AG08395 (cell line): ENCODE measurements around the gene BTLA.
"Not testable (repeated sequence)": the region's sequence is repeated elsewhere in the genome, so short reads cannot be mapped to it uniquely, and the experiment has no call there.

Experiments used
- DNase-seq: peaks from one replicate; pipeline ENCODE4 v3.0.0; 2012; ENCODE audit warnings: mixed read lengths, low spot score

The BTLA gene

DNA sequence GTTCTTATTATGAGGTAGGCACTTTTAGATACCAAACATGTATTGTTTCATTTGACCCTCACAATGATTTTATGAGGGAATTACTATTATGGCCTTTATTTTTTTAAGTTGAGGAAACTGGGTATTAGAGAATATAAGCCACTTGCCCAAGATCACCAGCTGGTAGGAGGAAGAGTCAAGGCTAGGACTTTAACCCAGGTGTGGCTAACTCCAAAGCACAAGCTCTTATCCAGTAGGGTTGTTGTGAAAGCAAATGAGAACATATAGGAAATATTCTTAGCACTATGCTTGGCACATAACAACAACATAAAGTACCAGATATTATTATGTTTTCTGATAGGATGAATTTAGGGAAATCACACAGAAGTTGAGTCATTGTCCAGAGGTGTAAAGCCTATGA is 7.9 kb downstream of the BTLA start:
- no peak for DNase-seq

- no peak for DNase-seq
These were observed 9.4 kb downstream of the BTLA start for GRCh38 chr3:112489674-112490479.

DNA sequence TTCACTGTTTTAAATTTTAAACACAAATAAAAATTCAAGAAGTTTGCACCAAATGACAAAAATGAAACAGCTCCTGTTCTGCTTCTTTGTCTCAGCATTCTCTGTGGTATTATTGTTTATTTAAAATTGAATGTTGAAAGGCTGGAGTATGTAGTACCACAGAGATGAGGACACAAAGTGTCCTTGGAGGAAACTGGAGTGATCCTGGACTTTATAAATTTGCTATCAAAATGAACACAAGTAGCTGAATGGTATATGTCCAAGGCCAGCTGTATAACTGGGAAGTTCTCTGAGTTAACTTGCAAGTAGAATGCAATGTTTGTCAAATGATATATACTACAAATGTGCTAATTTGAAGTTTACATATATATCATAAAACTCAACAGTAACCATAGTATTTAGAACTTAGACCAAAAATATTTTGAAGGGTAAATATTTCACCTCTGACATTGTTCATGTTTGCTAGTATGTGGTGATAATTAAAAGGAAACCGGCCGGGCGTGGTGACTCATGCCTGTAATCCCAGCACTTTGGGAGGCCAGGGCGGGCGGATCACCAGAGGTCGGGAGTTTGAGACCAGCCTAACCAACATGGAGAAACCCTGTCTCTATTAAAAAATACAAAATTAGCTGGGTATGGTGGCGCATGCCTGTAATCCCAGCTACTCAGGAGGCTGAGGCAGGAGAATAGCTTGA is 12.3 kb downstream of the BTLA start:
- DNase-seq: no peak

GRCh38 chr3:112484352-112484751 is 14.9 kb downstream of the BTLA start:
- DNase-seq: no peak

DNA sequence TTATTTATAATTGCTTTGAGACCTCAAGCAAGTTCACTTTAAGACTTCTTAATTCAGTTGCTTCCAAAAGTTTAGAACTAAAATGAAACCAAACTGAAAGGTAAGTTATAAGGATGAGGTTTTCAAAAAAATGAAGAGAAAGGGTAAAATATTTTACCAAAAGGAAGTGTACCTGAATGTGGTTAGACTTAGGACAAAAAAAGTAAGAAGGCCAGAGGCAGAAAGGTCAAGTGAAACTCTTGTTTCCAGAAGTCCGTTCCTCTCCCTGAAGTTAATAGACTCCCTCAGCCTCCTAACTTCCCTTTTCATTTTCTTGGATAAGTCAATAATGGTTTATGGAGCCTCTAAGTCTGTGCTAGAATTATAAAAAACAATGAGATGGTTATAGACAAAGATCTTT is 16.6 kb downstream of the BTLA start:
- no peak for DNase-seq

DNA sequence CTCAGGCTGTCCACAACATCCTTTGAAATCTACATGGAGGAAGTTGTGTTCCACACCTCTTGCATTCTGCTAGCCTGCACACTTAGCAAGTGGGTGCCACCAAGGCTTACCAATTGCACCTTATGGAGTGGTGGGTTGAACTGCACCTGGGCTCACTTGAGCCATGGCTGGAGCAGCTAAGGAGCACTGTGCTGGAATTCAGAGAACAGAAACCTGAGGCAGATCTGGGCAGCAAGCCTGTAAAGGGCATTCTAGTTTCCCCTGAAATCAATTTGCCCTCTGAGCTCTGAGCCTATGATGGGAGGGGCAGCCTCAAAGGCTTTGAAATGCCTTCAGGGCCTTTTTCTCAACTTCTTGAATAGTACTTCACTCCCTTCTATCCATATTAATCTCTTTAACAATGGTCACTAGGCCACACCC is 18.0 kb downstream of the BTLA start:
- no peak for DNase-seq

DNA sequence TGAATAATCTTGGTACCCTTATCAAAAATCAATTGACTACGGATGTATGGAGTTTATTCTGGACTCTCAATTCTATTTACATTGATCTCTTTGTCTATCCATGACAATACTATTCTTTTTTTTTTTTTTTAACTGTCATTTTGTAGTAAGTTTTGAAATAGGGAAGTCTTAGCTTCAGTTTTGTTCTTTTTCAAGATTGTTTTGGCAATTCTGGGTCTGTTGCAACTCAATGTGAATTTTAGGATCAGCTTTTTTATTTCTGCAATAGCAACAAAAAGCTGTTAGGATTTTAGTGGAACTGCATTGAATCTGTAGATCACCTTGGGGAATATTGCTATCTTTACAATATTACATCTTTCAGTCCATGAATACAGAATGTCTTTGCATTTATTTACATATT is 21.4 kb downstream of the BTLA start:
- no peak for DNase-seq

- no peak for DNase-seq
These were observed 22.9 kb downstream of the BTLA start for GRCh38 chr3:112476346-112476745.

DNA sequence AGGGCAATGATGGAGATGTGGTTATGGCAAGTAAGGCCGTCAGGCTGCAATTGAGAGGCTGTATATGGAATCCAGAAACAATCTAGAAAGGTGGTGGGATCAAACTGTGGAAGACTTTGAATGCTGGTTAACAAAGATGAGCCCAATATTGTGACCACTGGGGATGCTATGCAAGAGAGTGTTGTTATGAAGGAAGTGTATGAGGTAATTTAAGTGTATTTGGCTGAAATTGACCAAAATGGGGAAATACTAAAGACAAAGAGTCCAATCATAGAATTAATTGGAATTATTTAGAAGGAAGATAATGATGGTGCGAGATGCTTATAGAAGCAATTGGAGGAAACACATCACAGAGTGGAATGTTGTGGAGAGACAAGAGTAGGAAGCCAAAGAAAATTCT is 24.5 kb downstream of the BTLA start:
- DNase-seq: no peak

- DNase-seq: no peak
These were observed 26.6 kb downstream of the BTLA start for GRCh38 chr3:112472691-112473090.

- DNase-seq: no peak
These were observed 27.5 kb downstream of the BTLA start for GRCh38 chr3:112471596-112472325.

DNA sequence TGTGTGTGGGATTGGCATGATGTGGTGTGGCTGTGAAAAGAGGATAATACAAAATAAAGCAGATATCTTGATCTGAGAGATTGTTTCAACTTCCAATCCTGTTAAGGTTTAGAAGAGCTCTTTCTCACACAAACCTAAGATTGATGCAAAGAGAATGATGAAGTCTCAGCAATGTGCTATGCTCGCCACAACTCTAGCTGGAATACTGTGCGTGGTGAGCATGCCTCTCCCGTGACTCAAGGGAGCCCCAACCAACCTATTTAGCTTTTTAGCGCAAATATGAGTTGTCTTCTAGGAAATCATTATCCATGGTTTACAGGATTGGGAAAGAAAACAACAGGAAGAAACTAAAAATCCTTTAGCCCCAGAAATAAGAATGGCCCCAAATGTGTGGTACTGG is 28.5 kb downstream of the BTLA start:
- peak; percentile 6 for DNase-seq

GRCh38 chr3:112469671-112470070 is 29.6 kb downstream of the BTLA start:
- no peak for DNase-seq

DNA sequence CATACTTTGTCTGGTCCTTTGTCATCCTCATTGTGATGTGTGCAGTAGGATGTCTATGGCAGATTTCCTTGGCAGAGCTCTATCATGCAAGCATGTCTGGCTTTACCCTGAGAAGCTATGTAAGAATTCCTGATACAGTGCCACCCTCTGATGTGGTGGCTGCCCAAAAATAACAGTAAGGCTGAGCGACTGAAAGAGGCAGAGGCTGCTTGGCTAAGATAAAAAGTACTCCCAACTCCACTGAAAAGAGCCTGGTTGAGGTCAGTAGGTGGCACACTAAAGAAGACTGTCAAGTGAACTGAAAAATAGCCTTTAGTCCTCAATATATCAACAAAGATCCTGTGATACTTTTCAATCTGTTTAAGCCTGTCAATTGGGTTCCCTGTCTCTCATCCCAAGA is 31.7 kb downstream of the BTLA start:
- DNase-seq: no peak

- no peak for DNase-seq
These were observed 33.3 kb downstream of the BTLA start for GRCh38 chr3:112466020-112466419.

GRCh38 chr3:112464264-112464663 is 35.0 kb downstream of the BTLA start:
- no peak for DNase-seq

DNA sequence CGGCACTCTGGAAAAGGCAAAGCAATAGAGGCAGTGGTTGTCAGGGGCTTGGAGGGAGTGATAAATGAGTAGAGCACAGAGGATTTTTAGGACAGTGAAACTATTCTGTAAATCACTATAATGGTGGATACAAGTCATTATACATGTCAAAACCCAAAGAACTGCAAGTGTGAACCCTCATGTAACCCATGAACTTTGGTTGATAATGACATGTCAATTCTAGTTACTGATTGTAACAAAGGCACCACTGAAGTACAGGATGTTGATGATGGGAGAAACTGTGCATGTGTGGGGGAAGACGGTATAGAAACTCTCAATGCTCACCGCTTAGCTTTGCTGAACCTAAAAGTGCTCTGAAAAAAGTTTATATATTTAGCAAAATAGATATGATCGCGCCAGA is 36.0 kb downstream of the BTLA start:
- no peak for DNase-seq

- not testable (repeated sequence) for DNase-seq
These were observed 37.5 kb downstream of the BTLA start for GRCh38 chr3:112461787-112462186.

- DNase-seq: no peak
These were observed 38.6 kb downstream of the BTLA start for GRCh38 chr3:112460519-112461195.

- DNase-seq: no peak
These were observed 39.5 kb downstream of the BTLA start for GRCh38 chr3:112459750-112460149.

DNA sequence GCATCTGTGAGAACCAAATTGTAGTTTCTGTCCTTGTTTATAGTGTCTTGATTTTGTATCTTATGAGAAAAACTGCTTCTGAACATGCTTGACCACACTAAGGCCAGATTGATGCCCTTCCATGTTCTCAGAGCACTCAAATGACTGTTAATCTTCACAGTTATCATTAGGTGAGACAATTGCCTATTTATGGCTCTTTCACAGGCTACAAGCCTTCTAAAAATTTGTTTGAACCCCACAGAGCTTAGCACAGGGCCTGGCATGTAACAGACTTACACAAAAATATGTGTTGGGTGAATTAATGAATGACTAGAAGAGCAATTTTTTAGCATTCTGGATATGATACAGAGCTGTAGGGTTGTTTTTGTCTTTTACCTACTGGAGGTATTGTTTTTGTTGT is 43.1 kb downstream of the BTLA start:
- no peak for DNase-seq

DNA sequence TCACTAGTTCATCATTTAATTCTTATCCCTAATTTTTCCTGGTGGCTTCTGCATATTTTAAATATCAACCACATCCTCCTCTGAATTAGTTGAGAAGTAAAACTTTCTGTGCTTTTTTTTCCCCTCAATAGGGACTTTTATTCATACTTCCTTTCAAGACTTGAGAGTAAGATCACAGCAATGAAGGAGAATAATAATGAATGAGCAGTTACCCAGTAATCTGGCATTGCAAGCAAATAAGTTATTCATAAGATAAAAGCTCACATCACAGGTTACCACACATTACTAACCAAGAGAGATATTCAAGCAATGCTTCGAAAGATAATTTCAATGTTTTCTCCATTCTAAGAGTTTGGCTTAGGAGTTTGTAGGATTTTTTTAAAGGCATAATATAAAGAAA is 50.3 kb downstream of the BTLA start:
- DNase-seq: no peak
